Lung (tissue), 12 donors: ENCODE data around the gene KBTBD4. TPM values are rescaled to one million over a fixed set of nuclear protein-coding genes. Genes with fewer than 3 reads are reported as not detected.
"Not testable (repeated sequence)": the region's sequence is repeated elsewhere in the genome, so short reads cannot be mapped to it uniquely, and the experiment has no call there.

ENCODE experiments used
- ATAC-seq: fragments of 200-7000 bp; cut with Tn5 transposase; one replicate; pipeline ENCODE4 v1.9.1; 2020; ENCODE audit warnings: moderate number of reproducible peaks; ENCODE audit not compliant: insufficient read depth, low FRiP score
- DNase-seq, 3 donors: peaks; one replicate each; pipeline ENCODE4 v3.0.0-alpha.2; 2013 to 2017
- H3K27ac ChIP-seq, 2 donors: one replicate each; pipeline ENCODE4 v1.5.1; 2013; ENCODE audit warnings: mild to moderate bottlenecking in 2 of 2, moderate library complexity in 2 of 2, control low read depth in 1 of 2, inconsistent platforms in 1 of 2, low read depth in 1 of 2, low read length in 1 of 2
- H3K27me3 ChIP-seq, 3 donors: one replicate each; pipeline ENCODE4 v1.5.1; 2013; ENCODE audit warnings: low read length in 2 of 3; ENCODE audit not compliant: control insufficient read depth in 3 of 3, insufficient read depth in 3 of 3
- H3K36me3 ChIP-seq, 4 donors: one replicate each; pipeline ENCODE4 v1.5.1; 2013; ENCODE audit warnings: low read length in 4 of 4, mild to moderate bottlenecking in 1 of 4, moderate library complexity in 1 of 4; ENCODE audit not compliant: control insufficient read depth in 4 of 4, insufficient read depth in 4 of 4
- H3K4me1 ChIP-seq, 5 donors: one replicate each; pipeline ENCODE4 v1.5.1; 2013; ENCODE audit warnings: low read length in 5 of 5, mild to moderate bottlenecking in 2 of 5, moderate library complexity in 1 of 5; ENCODE audit not compliant: control insufficient read depth in 5 of 5, insufficient read depth in 5 of 5
- H3K4me3 ChIP-seq: one replicate; pipeline ENCODE4 v1.5.1; 2013; ENCODE audit warnings: mild to moderate bottlenecking, control low read depth, moderate library complexity
- H3K9ac ChIP-seq, 2 donors: one replicate each; pipeline ENCODE4 v1.5.1; 2013; ENCODE audit warnings: low read length in 2 of 2, control low read depth in 1 of 2; ENCODE audit not compliant: insufficient read depth in 1 of 2
- H3K9me3 ChIP-seq, 4 donors: one replicate each; pipeline ENCODE4 v1.5.1; 2013; ENCODE audit warnings: low read length in 3 of 4, mild to moderate bottlenecking in 1 of 4, moderate library complexity in 1 of 4; ENCODE audit not compliant: control insufficient read depth in 4 of 4, insufficient read depth in 3 of 4
- WGBS, 2 donors: extraction: QIAGEN DNeasy Blood & Tissue Kit; methylation state at CpG; one replicate each; pipeline ENCODE4 v1.1.7; 2013; 5-methylcytosine and 5-hydroxymethylcytosine counted together
- polyA plus RNA-seq, 2 donors: library from polyadenylated mRNA; stranded (reverse); fragments of 200-250 nt; gene quantifications; one replicate each; pipeline ENCODE4 v1.2.1, GENCODE V29; 2013
- total RNA-seq, 2 donors: library from RNA; depleted of rRNA in 1 of 2; stranded (reverse); fragments of >200 nt in 1 of 2; gene quantifications; one replicate each; pipeline ENCODE4 v1.2.1, GENCODE V29; 2014 to 2021
- TF ChIP-seq, protein P1 (sequence below): IDR thresholded peaks from 2 replicates; pipeline ENCODE4 v1.5.1; 2012; ENCODE audit warnings: mild to moderate bottlenecking; ENCODE audit errors: control extremely low read depth, extremely low read depth
- donor health status: control.
- donor health status: control.
- donor health status: Bipolar disorder and iron deficiency.
- donor health status: healthy.
- donor health status: DM: yes; HTN: yes; CAD: no.

KBTBD4 gene
- total and polyA plus RNA-seq, 4 donors: 5.8 to 17.1 (median 15.9) TPM

DNA sequence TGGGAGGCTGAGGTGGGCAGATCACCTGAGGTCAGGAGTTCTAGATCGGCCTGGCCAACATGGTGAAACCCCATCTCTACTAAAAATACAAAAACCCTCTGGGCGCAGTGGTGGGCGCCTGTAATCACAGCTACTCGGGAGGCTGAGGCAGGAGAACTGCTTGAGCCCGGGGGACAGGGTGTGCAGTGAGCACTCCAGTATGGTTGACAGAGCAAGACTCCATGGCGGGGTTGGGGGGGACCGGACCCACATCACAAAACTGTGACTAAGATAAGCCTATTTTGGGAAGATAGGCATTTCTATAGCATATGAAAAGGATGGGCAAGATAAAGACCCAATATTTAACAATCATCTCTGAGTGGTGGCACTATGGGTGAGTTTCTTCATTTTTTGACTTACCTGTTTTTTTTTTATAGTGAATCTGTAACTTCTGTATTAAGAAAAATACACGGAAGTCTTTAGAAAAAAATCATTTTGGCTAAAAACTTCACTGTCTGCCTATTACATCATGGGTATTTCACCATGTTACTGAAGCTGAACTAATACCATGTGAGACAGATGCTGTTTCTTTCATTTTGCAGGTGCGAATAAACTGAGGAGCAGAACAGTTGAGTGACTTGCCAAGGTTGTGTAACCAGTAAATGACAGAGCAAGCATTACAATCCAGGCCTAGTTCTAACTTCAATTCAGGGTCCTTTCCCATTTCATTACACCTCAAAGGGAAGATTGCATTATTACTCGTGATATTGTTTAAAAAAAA is 28.3 kb downstream of the KBTBD4 start:
- 62 to 81% methylated on average over 10 of the region's 10 CpGs for WGBS, 2 donors
- Histone ChIP-seq H3K27ac (peak overlapping the region in 1 of 2 donors; percentile 24), H3K27me3 (no peaks in the 10 kb centered on the region), H3K9me3 (no peaks in the 10 kb centered on the region), H3K4me3 (no peak overlapping the region), H3K4me1 (peaks cover 0 to 26% (median 6%) of the 10 kb centered on the region in 5 donors), H3K36me3 (peaks cover 0 to 3% (median 0%) of the 10 kb centered on the region in 4 donors), H3K9ac (no peak overlapping the region)
- DNase-seq (no peak), ATAC-seq (no peak)
- TF ChIP-seq, protein P1, sequence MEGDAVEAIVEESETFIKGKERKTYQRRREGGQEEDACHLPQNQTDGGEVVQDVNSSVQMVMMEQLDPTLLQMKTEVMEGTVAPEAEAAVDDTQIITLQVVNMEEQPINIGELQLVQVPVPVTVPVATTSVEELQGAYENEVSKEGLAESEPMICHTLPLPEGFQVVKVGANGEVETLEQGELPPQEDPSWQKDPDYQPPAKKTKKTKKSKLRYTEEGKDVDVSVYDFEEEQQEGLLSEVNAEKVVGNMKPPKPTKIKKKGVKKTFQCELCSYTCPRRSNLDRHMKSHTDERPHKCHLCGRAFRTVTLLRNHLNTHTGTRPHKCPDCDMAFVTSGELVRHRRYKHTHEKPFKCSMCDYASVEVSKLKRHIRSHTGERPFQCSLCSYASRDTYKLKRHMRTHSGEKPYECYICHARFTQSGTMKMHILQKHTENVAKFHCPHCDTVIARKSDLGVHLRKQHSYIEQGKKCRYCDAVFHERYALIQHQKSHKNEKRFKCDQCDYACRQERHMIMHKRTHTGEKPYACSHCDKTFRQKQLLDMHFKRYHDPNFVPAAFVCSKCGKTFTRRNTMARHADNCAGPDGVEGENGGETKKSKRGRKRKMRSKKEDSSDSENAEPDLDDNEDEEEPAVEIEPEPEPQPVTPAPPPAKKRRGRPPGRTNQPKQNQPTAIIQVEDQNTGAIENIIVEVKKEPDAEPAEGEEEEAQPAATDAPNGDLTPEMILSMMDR: no peak

DNA sequence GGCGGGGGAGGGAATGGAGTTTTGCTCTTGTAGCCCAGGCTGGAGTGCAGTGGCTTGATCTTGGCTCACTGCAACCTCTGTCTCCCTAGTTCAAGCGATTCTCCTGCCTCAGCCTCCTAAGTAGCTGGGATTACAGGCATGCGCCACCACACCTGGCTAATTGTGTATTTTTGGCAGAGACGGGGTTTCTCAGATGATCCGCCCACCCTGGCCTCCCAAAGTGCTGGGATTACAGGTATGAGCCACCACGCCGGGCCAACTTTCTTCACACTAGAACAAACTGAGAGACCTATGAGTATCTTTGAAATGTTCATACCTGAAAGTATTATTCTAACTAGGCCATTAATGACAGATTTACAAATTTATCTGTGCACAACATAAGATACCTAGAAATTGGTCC is 32.5 kb downstream of the KBTBD4 start:
- DNase-seq, H3K4me3 ChIP-seq, ATAC-seq, H3K27ac ChIP-seq, H3K9me3 ChIP-seq, H3K27me3 ChIP-seq, H3K9ac ChIP-seq, H3K36me3 ChIP-seq: not testable (repeated sequence)
- 96 to 98% methylated on average over 7 of the region's 7 CpGs for WGBS, 2 donors
- H3K4me1 ChIP-seq: peaks cover 0 to 17% (median 4%) of the 10 kb centered on the region in 5 donors

DNA sequence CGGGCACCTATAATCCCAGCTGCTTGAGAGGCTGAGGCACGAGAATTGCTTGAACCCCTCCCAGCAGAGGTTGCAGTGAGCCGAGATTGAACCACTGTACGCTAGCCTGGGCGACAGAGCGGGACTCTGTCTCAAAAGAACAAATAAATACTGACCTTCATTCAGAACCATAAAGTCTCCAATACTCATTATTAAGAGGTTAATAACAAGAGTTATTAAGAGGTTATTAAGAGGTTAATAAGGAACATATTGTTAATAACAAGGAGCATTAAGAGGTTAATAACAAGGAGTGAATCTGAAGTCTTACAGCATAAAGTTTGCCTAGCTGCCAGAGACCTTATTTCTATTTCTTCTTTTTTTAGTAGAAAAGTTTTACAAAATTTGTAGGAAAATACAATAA is 33.5 kb downstream of the KBTBD4 start:
- DNase-seq (no peak), ATAC-seq (no peak)
- 95 to 99% methylated on average over 6 of the region's 6 CpGs for whole genome bisulfite sequencing, 2 donors
- Histone ChIP-seq H3K27me3 (no peaks in the 10 kb centered on the region), H3K27ac (no peak overlapping the region), H3K36me3 (peaks cover 0 to 3% (median 0%) of the 10 kb centered on the region in 4 donors), H3K9ac (no peak overlapping the region), H3K4me3 (no peak overlapping the region), H3K9me3 (no peaks in the 10 kb centered on the region), H3K4me1 (peaks cover 0 to 12% (median 6%) of the 10 kb centered on the region in 5 donors)
- TF ChIP-seq, protein P1: no peak

DNA sequence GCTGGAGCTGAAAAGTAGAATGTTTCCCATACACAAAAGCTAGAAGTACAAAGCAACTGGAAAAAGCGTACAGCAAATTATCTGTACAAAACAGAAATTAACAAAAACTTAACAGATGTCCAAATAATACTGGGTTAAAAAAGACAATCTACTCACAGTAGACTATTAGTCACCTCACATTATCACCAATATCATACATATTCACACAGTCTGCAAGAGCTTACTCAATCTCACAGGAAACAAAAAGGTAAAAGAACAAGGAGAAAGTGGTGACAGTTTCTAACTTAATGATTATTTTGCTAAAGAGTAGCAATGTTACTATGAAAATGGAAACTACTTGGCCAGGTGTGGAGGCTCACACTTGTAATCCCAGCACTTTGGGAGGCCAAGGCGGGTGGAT is 37.7 kb downstream of the KBTBD4 start:
- TF ChIP-seq, protein P1: no peak
- WGBS, 2 donors: 96% methylated on average over 2 of the region's 2 CpGs
- Histone ChIP-seq H3K27ac (no peak overlapping the region), H3K9ac (no peak overlapping the region), H3K4me3 (no peak overlapping the region), H3K27me3 (no peaks in the 10 kb centered on the region), H3K36me3 (peaks cover 0 to 2% (median 0%) of the 10 kb centered on the region in 4 donors), H3K9me3 (no peaks in the 10 kb centered on the region), H3K4me1 (peaks cover 10 to 46% (median 23%) of the 10 kb centered on the region in 5 donors)
- no peak for ATAC-seq
- DNase-seq: peak in 1 of 3 donors; percentile 21
